ENCODE data around the gene MAPK12. TPM values are rescaled to one million over a fixed set of nuclear protein-coding genes. Genes with fewer than 3 reads are reported as not detected.

The MAPK12 gene
- total and polyA plus RNA-seq, 10 donors = 3.9 to 11.6 (median 7.9) TPM

DNA sequence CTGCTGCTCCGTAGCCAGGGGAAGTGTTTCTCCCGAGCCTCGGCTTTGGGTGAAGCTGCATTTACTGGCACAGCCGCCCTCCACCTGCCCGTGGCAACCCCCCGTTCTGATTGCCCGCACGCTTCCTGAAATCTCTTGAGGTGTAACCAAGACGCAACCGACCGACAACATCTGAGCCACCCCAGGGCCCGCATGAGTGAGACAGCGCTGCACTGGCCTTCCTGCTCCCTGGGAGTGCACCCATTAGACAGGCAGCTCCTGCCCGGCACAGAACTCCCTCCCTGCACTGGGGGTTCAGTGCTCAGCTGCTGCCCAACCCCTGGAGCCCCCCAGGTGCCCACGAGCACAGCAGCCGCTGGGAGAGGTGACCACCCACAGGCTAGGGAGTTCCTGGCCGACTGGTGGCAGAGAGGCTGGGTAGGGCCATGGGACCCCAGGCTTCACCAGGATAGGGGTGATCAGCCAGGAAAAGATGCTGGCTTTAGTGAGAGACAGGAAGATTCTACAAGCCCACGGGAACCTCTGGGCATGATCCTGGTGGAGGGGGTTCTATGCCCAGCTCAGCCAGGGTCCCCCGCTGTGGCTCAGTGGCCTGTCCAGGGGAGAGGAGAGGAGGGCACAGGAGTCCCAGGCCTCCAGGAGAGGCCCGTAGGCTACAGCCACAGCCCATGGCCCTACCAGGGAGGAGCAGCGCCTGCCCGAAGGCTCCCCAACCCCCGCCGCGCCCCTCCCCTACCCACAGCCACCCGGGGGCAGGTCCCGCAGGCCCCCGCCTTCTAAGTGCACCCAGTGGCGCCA lies 31.4 kb upstream of the MAPK12 start:
- intact Hi-C loops (cut with DNase I; ENCODE audit: low total_unique reads) = no loop called here
- Histone ChIP-seq H3K27me3 (replicated peaks in 1 of 7) (peaks cover 0 to 76% (median 7%) of the 10 kb centered on the region in 7 donors), H3K9me3 (no peaks in the 10 kb centered on the region), H3K27ac (peak overlapping the region; percentile 30 to 96 (median 76)), H3K4me1 (peaks cover 48 to 100% (median 87%) of the 10 kb centered on the region in 6 donors), H3K4me3 (peak overlapping the region in 7 of 8 donors; percentile 17 to 57 (median 23)), H3K36me3 (peaks cover 0 to 43% (median 26%) of the 10 kb centered on the region in 6 donors)
- WGBS, 5 donors = 6 to 15% (median 10%) methylated on average over 17 to 29 of the region's 29 CpGs
- peak in 2 of 3 donors; percentile 40 to 55 for TF ChIP-seq POLR2AphosphoS5 (IDR thresholded peaks at IDR 0.05)
- TF ChIP-seq, protein P1, sequence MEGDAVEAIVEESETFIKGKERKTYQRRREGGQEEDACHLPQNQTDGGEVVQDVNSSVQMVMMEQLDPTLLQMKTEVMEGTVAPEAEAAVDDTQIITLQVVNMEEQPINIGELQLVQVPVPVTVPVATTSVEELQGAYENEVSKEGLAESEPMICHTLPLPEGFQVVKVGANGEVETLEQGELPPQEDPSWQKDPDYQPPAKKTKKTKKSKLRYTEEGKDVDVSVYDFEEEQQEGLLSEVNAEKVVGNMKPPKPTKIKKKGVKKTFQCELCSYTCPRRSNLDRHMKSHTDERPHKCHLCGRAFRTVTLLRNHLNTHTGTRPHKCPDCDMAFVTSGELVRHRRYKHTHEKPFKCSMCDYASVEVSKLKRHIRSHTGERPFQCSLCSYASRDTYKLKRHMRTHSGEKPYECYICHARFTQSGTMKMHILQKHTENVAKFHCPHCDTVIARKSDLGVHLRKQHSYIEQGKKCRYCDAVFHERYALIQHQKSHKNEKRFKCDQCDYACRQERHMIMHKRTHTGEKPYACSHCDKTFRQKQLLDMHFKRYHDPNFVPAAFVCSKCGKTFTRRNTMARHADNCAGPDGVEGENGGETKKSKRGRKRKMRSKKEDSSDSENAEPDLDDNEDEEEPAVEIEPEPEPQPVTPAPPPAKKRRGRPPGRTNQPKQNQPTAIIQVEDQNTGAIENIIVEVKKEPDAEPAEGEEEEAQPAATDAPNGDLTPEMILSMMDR (IDR thresholded peaks at IDR 0.05 in 8 of 11, conservative IDR thresholded peaks at IDR 0.05 in 3 of 11) = no peak
- no peak for TF ChIP-seq POLR2A (IDR thresholded peaks at IDR 0.05)
- DNase-seq = no peak

DNA sequence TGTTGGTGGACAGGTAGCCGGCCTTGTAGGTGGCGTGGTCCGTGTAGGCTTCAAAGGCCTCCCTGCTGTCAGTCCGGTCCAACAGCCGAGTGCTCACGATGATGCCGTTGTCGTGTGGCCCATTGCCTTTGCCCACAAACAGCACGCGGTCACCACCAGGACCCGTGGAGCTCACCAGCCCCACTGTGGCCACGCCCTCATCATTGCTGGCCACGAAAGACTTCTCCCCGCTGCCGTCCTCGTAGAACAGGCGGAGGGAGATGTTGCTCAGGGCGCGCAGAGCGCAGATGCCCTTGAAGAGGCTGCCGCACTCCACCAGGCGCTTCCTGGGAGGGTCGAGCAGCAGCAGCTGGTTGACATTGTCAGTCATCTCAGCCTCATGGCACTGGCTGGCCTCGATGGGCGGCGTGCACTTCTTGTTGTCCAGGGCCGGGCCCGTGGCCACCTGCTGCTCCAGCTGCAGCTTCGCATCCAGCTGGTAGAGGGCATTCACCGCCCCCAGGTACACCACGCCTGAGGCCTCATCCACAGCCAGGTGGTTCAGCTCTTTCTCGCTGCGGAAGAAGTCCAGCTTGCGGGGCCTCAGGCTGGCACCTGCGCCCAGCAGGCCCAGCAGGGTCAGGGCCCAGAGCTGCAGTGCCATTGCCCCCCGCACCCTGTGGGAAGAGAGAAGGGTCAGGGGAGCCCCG lies 28.6 kb upstream of the MAPK12 start:
- Histone ChIP-seq H3K9me3 (no peaks in the 10 kb centered on the region), H3K4me3 (no peak overlapping the region), H3K27me3 (replicated peaks in 1 of 7) (peaks cover 0 to 71% (median 7%) of the 10 kb centered on the region in 7 donors), H3K27ac (peak overlapping the region in 2 of 8 donors; percentile 29 to 94), H3K36me3 (peaks cover 0 to 68% (median 46%) of the 10 kb centered on the region in 6 donors), H3K4me1 (peaks cover 36 to 89% (median 63%) of the 10 kb centered on the region in 6 donors)
- no peak for DNase-seq
- WGBS, 5 donors = 67 to 86% (median 76%) methylated on average over 10 to 37 of the region's 37 CpGs
- TF ChIP-seq, protein P1 (IDR thresholded peaks at IDR 0.05 in 8 of 11, conservative IDR thresholded peaks at IDR 0.05 in 3 of 11) = no peak
- peak in 2 of 3 donors; percentile 61 to 72 for TF ChIP-seq POLR2AphosphoS5 (IDR thresholded peaks at IDR 0.05)
- intact Hi-C loops (cut with DNase I; ENCODE audit: low total_unique reads) = no loop called here

DNA sequence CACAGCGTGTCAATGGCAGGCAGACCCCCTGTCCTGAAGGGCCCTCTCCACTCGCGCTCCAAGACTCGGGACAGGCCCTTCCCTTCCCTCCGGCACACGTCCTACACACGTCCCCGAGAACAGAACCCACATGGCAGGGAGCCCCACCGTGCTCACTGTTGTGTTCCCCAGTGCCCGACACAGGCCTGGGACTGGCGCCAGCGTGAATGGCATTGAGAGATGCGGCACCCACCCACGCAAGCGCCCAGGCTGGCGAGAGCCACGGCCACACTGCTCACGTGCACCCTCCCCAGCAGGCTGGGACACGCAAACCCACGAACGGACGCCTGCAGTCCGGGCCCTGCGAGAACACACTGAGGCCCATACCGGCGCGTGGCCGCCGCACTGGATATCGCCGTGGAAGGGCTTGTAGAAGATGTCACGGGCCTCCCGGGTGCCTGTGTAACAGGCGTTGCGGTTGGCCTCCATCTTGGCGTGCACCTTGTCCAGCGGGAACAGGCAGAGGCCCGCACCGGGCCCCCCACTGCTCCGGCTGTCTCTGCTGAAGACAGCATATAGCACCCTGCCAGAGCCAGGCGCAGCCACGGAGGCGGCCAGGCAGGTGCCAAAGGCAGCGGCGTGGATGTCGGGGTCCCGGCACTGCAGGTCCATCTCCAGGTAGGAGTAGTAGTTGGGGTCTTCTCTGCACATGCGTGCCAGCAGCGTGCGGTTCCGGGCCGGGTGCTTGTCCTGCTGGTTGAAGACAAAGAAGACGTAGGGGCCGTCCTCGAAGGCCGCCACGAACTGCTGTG lies 27.9 kb upstream of the MAPK12 start:
- H3K4me1 ChIP-seq = peaks cover 31 to 82% (median 56%) of the 10 kb centered on the region in 6 donors
- intact Hi-C loops (cut with DNase I; ENCODE audit: low total_unique reads) = no loop called here
- 88 to 95% (median 89%) methylated on average over 21 to 57 of the region's 57 CpGs for WGBS, 5 donors
- peaks cover 0 to 67% (median 7%) of the 10 kb centered on the region in 7 donors for H3K27me3 ChIP-seq (replicated peaks in 1 of 7)
- TF ChIP-seq, protein P1 (IDR thresholded peaks at IDR 0.05 in 8 of 11, conservative IDR thresholded peaks at IDR 0.05 in 3 of 11) = no peak
- peak in 1 of 3 donors; percentile 7 for TF ChIP-seq POLR2AphosphoS5 (IDR thresholded peaks at IDR 0.05)
- no peak overlapping the region for H3K4me3 ChIP-seq
- H3K36me3 ChIP-seq = peaks cover 0 to 75% (median 50%) of the 10 kb centered on the region in 6 donors
- H3K27ac ChIP-seq = peak overlapping the region in 2 of 8 donors; percentile 23 to 38
- H3K9me3 ChIP-seq = no peaks in the 10 kb centered on the region
- DNase-seq = no peak
